ENCODE data around the gene UIMC1.

The UIMC1 gene

GRCh38 chr5:176948458-176948857 lies 58.1 kb downstream of the UIMC1 start:
- DNase-seq: no peak

GRCh38 chr5:176947847-176948246 lies 58.7 kb downstream of the UIMC1 start:
- no peak for DNase-seq

- no peak for DNase-seq
These were observed 62.3 kb downstream of the UIMC1 start for GRCh38 chr5:176944268-176944667.

- DNase-seq: no peak
These were observed 62.8 kb downstream of the UIMC1 start for GRCh38 chr5:176943816-176944215.

GRCh38 chr5:176941951-176942350 lies 64.6 kb downstream of the UIMC1 start:
- no peak for DNase-seq

- no peak for DNase-seq
These were observed 68.1 kb downstream of the UIMC1 start for GRCh38 chr5:176938472-176938871.

- DNase-seq: no peak
These were observed 71.6 kb downstream of the UIMC1 start for GRCh38 chr5:176935017-176935416.

GRCh38 chr5:176934309-176934930 lies 72.2 kb downstream of the UIMC1 start:
- no peak for DNase-seq

GRCh38 chr5:176929654-176930053 lies 76.9 kb downstream of the UIMC1 start:
- DNase-seq: no peak

GRCh38 chr5:176927562-176927961 lies 79.0 kb downstream of the UIMC1 start:
- DNase-seq: no peak

GRCh38 chr5:176922817-176923216 lies 83.8 kb downstream of the UIMC1 start:
- DNase-seq: no peak

- no peak for DNase-seq
These were observed 84.9 kb downstream of the UIMC1 start for GRCh38 chr5:176921714-176922113.

- no peak for DNase-seq
These were observed 88.0 kb downstream of the UIMC1 start for GRCh38 chr5:176918613-176919012.

- no peak for DNase-seq
These were observed 90.2 kb downstream of the UIMC1 start for GRCh38 chr5:176916337-176916736.

- DNase-seq: no peak
These were observed 90.7 kb downstream of the UIMC1 start for GRCh38 chr5:176915906-176916305.

- no peak for DNase-seq
These were observed 94.5 kb downstream of the UIMC1 start for GRCh38 chr5:176912115-176912514.

- no peak for DNase-seq
These were observed 97.8 kb downstream of the UIMC1 start for GRCh38 chr5:176908675-176909368.

GRCh38 chr5:176906796-176907195 lies 99.8 kb downstream of the UIMC1 start:
- DNase-seq: no peak

GRCh38 chr5:176906126-176906525 lies 100.5 kb downstream of the UIMC1 start:
- DNase-seq: no peak

- DNase-seq: no peak
These were observed 102.3 kb downstream of the UIMC1 start for GRCh38 chr5:176904276-176904675.

GRCh38 chr5:176902911-176903664 lies 103.5 kb downstream of the UIMC1 start:
- no peak for DNase-seq

- no peak for DNase-seq
These were observed 104.3 kb downstream of the UIMC1 start for GRCh38 chr5:176902102-176902814.
